Neuronal stem cell (in vitro differentiated cells): ENCODE measurements around the gene SPATS2.

Source experiments
- DNase-seq: peaks from one replicate; pipeline ENCODE4 v3.0.0-alpha.2; 2013; ENCODE audit warnings: low spot score
- H2AFZ ChIP-seq: one replicate; pipeline ENCODE4 v1.6.1; 2013; ENCODE audit warnings: mild to moderate bottlenecking, low read length, inconsistent platforms
- H2AK5ac ChIP-seq: 2 replicates; pipeline ENCODE4 v1.6.1; 2013; ENCODE audit warnings: low read depth, mild to moderate bottlenecking, inconsistent platforms, low read length, moderate library complexity, mixed read lengths
- H2BK120ac ChIP-seq: 2 replicates; pipeline ENCODE4 v1.6.1; 2013; ENCODE audit warnings: low read depth, mild to moderate bottlenecking, inconsistent platforms, low read length, moderate library complexity, mixed read lengths
- H2BK12ac ChIP-seq: one replicate; pipeline ENCODE4 v1.6.1; 2013; ENCODE audit warnings: low read length, inconsistent platforms
- H2BK15ac ChIP-seq: 2 replicates; pipeline ENCODE4 v1.6.1; 2013; ENCODE audit warnings: mild to moderate bottlenecking, low read length, inconsistent platforms, mixed read lengths
- H2BK5ac ChIP-seq: one replicate; pipeline ENCODE4 v1.6.1; 2013; ENCODE audit warnings: inconsistent platforms, mild to moderate bottlenecking, low read length, moderate library complexity
- H3K14ac ChIP-seq: one replicate; pipeline ENCODE4 v1.6.1; 2013; ENCODE audit warnings: low read length, inconsistent platforms
- H3K18ac ChIP-seq: 2 replicates; pipeline ENCODE4 v1.6.1; 2013; ENCODE audit warnings: low read length, inconsistent platforms
- H3K23ac ChIP-seq: 2 replicates; pipeline ENCODE4 v1.6.1; 2013; ENCODE audit warnings: low read depth, mild to moderate bottlenecking, mixed read lengths, low read length, inconsistent platforms; ENCODE audit not compliant: poor library complexity
- H3K27ac ChIP-seq: replicated peaks from 3 replicates; pipeline ENCODE4 v1.5.1; 2013; ENCODE audit warnings: low read length, inconsistent platforms
- H3K27me3 ChIP-seq, 3 experiments: 2 replicates each; pipeline ENCODE4 v1.6.1; 2013; ENCODE audit warnings: low read length in 3 of 3, mild to moderate bottlenecking in 2 of 3, inconsistent platforms in 1 of 3, low read depth in 1 of 3, mixed read lengths in 1 of 3, moderate library complexity in 1 of 3; ENCODE audit not compliant: control insufficient read depth in 3 of 3, insufficient read depth in 3 of 3
- H3K36me3 ChIP-seq, 2 donors: replicated peaks in 1 of 2; 2 replicates each; pipeline ENCODE4 v1.6.1; 2013; ENCODE audit warnings: low read length in 2 of 2; ENCODE audit not compliant: control insufficient read depth in 2 of 2, insufficient read depth in 2 of 2
- H3K4ac ChIP-seq: 2 replicates; pipeline ENCODE4 v1.6.1; 2013; ENCODE audit warnings: inconsistent platforms, mild to moderate bottlenecking, low read length, moderate library complexity
- H3K4me1 ChIP-seq, 2 donors: 1 replicate in 1 of 2; 2 replicates in 1 of 2; pipeline ENCODE4 v1.6.1; 2013; ENCODE audit warnings: low read length in 2 of 2, low read depth in 1 of 2; ENCODE audit not compliant: control insufficient read depth in 2 of 2, insufficient read depth in 1 of 2
- H3K4me2 ChIP-seq: one replicate; pipeline ENCODE4 v1.6.1; 2013; ENCODE audit warnings: mild to moderate bottlenecking, low read length, inconsistent platforms; ENCODE audit not compliant: insufficient read depth, poor library complexity, severe bottlenecking
- H3K4me3 ChIP-seq, 2 donors: 2 replicates each; pipeline ENCODE4 v1.5.1; 2013; ENCODE audit warnings: low read length in 2 of 2, mild to moderate bottlenecking in 2 of 2, inconsistent platforms in 1 of 2, moderate library complexity in 1 of 2
- H3K79me1 ChIP-seq: one replicate; pipeline ENCODE4 v1.6.1; 2013; ENCODE audit warnings: low read depth, mild to moderate bottlenecking, inconsistent platforms, low read length, moderate library complexity
- H3K9ac ChIP-seq: one replicate; pipeline ENCODE4 v1.6.1; 2013; ENCODE audit warnings: mild to moderate bottlenecking, low read depth, low read length, inconsistent platforms; ENCODE audit not compliant: poor library complexity
- H3K9me3 ChIP-seq, 2 donors: replicated peaks in 1 of 2; 2 replicates each; pipeline versions ENCODE3 to v1.6.1; 2013; ENCODE audit warnings: low read length in 2 of 2, mild to moderate bottlenecking in 2 of 2, inconsistent platforms in 1 of 2, low read depth in 1 of 2, mixed read lengths in 1 of 2, moderate library complexity in 1 of 2; ENCODE audit not compliant: control insufficient read depth in 2 of 2, insufficient read depth in 1 of 2
- H4K8ac ChIP-seq: one replicate; pipeline ENCODE4 v1.6.1; 2013; ENCODE audit warnings: low read depth, mild to moderate bottlenecking, inconsistent platforms, low read length, moderate library complexity
- H4K91ac ChIP-seq: one replicate; pipeline ENCODE4 v1.6.1; 2013; ENCODE audit warnings: low read length, low read depth, mild to moderate bottlenecking, inconsistent platforms; ENCODE audit not compliant: poor library complexity
- WGBS, 2 donors: extraction: QIAGEN DNeasy Blood & Tissue Kit; methylation state at CpG; one replicate each; pipeline ENCODE4 v1.1.7; 2013; ENCODE audit warnings: missing lambda C conversion rate in 2 of 2, mixed read lengths in 1 of 2; ENCODE audit not compliant: insufficient read length in 2 of 2, insufficient replicate concordance in 1 of 2; ENCODE audit errors: extremely low coverage in 2 of 2; 5-methylcytosine and 5-hydroxymethylcytosine counted together

SPATS2 gene

DNA sequence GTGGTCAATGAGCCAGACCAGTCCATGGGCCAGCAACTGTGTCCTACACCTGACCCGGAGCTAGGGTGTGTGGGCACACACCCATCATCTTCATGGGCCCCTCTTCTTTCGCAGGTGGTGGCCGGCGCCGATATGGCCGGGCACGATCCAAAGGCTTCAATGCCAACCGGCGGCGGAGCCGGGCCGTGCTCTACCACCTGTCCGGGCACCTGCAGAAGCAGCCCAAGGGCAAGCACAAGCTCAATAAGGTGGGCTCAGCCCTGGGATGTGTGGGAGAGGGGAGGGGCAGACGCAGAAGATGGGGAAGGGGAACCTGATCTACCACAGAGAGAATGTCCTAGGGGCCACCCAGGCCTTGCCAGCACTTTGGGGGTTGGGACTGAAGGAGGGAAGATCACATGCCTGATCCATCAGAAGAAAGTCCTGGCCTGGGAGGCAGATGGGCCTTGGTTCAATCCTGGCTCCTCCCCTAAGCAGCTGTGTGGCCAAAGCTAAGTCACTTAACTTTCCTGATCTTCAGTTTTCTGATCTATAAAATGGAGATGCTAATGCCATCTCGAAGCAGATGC lies 175.4 kb downstream of the SPATS2 start:
- H3K4me3 ChIP-seq = no peak overlapping the region
- peak overlapping the region; percentile 27 for H3K23ac ChIP-seq
- no peak overlapping the region for H3K14ac ChIP-seq
- H3K9me3 ChIP-seq = peaks cover 0 to 2% of the 10 kb centered on the region in 2 donors
- H4K91ac ChIP-seq = no peak overlapping the region
- no peak overlapping the region for H3K9ac ChIP-seq
- no peak overlapping the region for H2AFZ ChIP-seq
- peak overlapping the region; percentile 72 for H2AK5ac ChIP-seq
- H3K4me2 ChIP-seq = no peak overlapping the region
- no CpG with 5 or more reads among the region's 15 CpGs for WGBS, 2 donors
- H3K27ac ChIP-seq = no peak overlapping the region
- peak overlapping the region; percentile 66 for H3K18ac ChIP-seq
- H2BK120ac ChIP-seq = no peak overlapping the region
- no peaks in the 10 kb centered on the region for H3K36me3 ChIP-seq
- no peak for DNase-seq
- H2BK12ac ChIP-seq = no peak overlapping the region
- H4K8ac ChIP-seq = no peak overlapping the region
- no peaks in the 10 kb centered on the region for H3K79me1 ChIP-seq
- H2BK15ac ChIP-seq = peak overlapping the region; percentile 44
- peaks cover 31 to 92% (median 87%) of the 10 kb centered on the region in 3 experiments for H3K27me3 ChIP-seq
- H3K4ac ChIP-seq = no peak overlapping the region
- peaks cover 15 to 18% of the 10 kb centered on the region in 2 donors for H3K4me1 ChIP-seq
- H2BK5ac ChIP-seq = no peak overlapping the region

DNA sequence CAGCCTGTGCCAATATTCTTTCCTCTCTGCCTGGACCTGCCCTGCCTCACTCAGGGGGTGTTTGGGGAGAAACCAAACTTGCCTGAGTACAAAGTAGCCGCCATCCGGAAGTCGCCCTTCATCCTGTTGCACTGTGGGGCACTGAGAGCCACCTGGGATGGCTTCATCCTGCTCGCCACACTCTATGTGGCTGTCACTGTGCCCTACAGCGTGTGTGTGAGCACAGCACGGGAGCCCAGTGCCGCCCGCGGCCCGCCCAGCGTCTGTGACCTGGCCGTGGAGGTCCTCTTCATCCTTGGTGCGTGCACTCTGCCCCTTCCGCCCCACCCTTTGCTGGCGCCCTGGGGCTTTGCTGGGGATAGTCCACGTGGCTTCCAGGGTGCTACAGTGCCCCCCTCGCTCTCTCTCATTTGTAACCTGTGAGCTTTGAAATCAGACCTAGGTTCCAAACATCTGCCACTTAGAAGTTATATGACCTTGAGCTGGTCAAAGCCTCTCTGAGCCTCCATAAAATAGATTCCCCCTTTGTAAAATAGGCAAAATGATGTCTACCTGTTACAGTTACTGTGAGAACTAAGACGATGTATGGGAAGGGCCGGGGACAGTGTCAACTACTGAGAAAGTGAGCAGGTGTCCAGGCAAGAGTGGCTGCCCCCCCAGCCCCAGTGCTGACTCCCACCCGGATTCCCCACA lies 176.1 kb downstream of the SPATS2 start:
- no peak overlapping the region for H2BK12ac ChIP-seq
- no peak overlapping the region for H3K9ac ChIP-seq
- no peak overlapping the region for H2AK5ac ChIP-seq
- no peak overlapping the region for H3K4ac ChIP-seq
- peaks cover 11 to 14% of the 10 kb centered on the region in 2 donors for H3K4me1 ChIP-seq
- no peak overlapping the region for H2BK120ac ChIP-seq
- no peak overlapping the region for H3K4me3 ChIP-seq
- H2AFZ ChIP-seq = no peak overlapping the region
- H3K14ac ChIP-seq = no peak overlapping the region
- H2BK5ac ChIP-seq = no peak overlapping the region
- DNase-seq = no peak
- peak overlapping the region; percentile 80 for H3K18ac ChIP-seq
- H3K4me2 ChIP-seq = no peak overlapping the region
- no peaks in the 10 kb centered on the region for H3K36me3 ChIP-seq
- H2BK15ac ChIP-seq = no peak overlapping the region
- H3K23ac ChIP-seq = peak overlapping the region; percentile 58
- H3K9me3 ChIP-seq = peaks cover 0 to 2% of the 10 kb centered on the region in 2 donors
- no CpG with 5 or more reads among the region's 20 CpGs for WGBS, 2 donors
- H3K27me3 ChIP-seq = peaks cover 25 to 92% (median 85%) of the 10 kb centered on the region in 3 experiments
- no peak overlapping the region for H4K91ac ChIP-seq
- peaks cover 1% of the 10 kb centered on the region for H3K79me1 ChIP-seq
- H3K27ac ChIP-seq = no peak overlapping the region
- no peak overlapping the region for H4K8ac ChIP-seq

DNA sequence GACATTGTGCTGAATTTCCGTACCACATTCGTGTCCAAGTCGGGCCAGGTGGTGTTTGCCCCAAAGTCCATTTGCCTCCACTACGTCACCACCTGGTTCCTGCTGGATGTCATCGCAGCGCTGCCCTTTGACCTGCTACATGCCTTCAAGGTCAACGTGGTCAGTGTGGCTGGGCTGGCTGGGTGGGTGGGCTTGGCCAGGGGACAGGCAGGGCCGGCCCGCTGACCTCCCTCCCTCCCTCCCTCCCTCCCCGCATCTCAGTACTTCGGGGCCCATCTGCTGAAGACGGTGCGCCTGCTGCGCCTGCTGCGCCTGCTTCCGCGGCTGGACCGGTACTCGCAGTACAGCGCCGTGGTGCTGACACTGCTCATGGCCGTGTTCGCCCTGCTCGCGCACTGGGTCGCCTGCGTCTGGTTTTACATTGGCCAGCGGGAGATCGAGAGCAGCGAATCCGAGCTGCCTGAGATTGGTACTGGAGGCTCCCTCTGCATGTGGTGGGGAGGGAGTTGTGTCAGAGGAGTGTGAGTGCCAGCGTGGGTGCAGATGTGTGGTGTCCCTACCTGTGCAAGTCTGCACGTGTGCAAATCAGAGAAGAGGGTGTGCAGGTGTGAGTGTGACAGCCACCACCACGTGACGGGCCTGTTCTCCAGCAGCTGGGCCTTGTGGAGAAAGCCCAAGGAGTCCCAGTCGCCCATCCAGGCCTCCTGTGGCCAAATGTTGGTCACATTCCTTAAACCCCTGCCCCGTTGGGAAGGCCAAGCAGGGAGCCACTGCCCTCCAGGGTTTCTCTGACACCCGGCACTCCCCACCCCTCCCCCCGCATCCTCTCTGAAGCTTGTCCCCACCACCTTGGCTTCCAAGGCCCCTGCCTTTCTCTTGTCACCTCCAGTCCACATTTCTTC lies 176.9 kb downstream of the SPATS2 start:
- no peak overlapping the region for H2BK12ac ChIP-seq
- H3K9ac ChIP-seq = peak overlapping the region; percentile 87
- peak overlapping the region; percentile 57 for H4K91ac ChIP-seq
- H3K27me3 ChIP-seq = peaks cover 22 to 95% (median 86%) of the 10 kb centered on the region in 3 experiments
- peak overlapping the region; percentile 2 for H2BK15ac ChIP-seq
- H3K9me3 ChIP-seq = peaks cover 0 to 2% of the 10 kb centered on the region in 2 donors
- H2BK5ac ChIP-seq = peak overlapping the region; percentile 48
- H3K27ac ChIP-seq = no peak overlapping the region
- H3K14ac ChIP-seq = no peak overlapping the region
- H3K18ac ChIP-seq = peak overlapping the region; percentile 80
- no peak overlapping the region for H3K4ac ChIP-seq
- peaks cover 4% of the 10 kb centered on the region for H3K79me1 ChIP-seq
- H2AFZ ChIP-seq = peak overlapping the region; percentile 65
- H3K36me3 ChIP-seq = no peaks in the 10 kb centered on the region
- peak overlapping the region; percentile 60 for H3K23ac ChIP-seq
- no peak for DNase-seq
- no CpG with 5 or more reads among the region's 39 CpGs for WGBS, 2 donors
- H4K8ac ChIP-seq = no peak overlapping the region
- peak overlapping the region; percentile 89 for H2AK5ac ChIP-seq
- peaks cover 14 to 16% of the 10 kb centered on the region in 2 donors for H3K4me1 ChIP-seq
- no peak overlapping the region for H3K4me3 ChIP-seq
- H2BK120ac ChIP-seq = no peak overlapping the region
- peak overlapping the region; percentile 36 for H3K4me2 ChIP-seq
